Epithelial cell of prostate (primary cell): ENCODE results near the gene ALOXE3.
A peak's percentile ranks its signal among the peaks of the same experiment; 100 is the strongest.
"Not testable (repeated sequence)": the region's sequence is repeated elsewhere in the genome, so short reads cannot be mapped to it uniquely, and the experiment has no call there.

Experiments
- DNase-seq: peaks from one replicate; pipeline ENCODE4 v3.0.0-alpha.2; 2011; ENCODE audit warnings: low read depth, low spot score
- H3K27ac ChIP-seq: fragments of 450-650 bp; 2 replicates; pipeline ENCODE4 v1.5.1; 2017; ENCODE audit warnings: mild to moderate bottlenecking

Gene ALOXE3

GRCh38 chr17:8123695-8124349, 5.5 kb upstream of the ALOXE3 start, which contains the start of gene HES7:
Gene HES7, minus strand, starts transcription at chr17:8124106. Its CDS starts 22 bp downstream, at chr17:8124084.
- no peak for DNase-seq

DNA sequence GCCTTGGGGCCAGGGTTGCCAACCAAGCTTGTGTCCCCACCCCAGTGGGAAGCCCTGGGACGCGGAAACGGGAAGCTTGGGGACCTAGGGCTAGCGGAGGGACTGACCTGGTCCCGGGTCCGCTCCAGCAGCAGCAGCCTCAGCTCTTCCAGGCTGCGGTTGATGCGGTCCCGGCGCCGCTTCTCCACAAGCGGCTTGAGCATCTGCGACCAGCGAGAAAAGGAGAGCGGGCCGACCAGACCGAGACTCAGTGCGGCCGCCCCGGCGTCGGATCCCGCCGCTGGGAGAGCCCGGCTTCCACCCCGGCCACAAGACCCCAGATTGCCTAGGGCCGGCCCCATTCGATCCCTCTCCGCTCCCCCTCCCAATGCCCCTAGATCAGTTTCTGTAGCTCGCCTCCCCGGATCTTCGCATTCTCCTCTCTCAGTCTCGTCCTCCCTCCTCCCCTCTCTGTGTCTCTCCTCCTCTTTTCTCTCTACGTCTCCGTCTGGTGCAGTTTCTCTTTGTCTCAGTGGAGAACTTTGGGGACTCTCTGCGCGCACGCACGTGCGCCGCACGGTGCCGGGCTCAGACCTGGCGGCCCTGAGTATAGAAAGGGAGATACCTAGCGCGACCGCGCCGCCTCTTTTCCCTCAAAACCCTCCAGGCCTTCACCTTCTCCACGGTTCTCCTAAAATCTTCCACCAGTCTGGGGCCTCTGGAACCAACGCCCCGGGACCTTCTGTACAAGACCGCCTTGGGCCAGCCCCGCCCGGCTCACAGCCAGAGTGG, 4.8 kb upstream of the ALOXE3 start:
- H3K27ac ChIP-seq = peak overlapping the region; percentile 94

More at GRCh38 chr17:8123695-8124349, 5.5 kb upstream of the ALOXE3 start, which contains the start of gene HES7:
- peak within 1 kb of the TSS; percentile 94 for H3K27ac ChIP-seq

GRCh38 chr17:8122422-8122923, 4.2 kb upstream of the ALOXE3 start:
- H3K27ac ChIP-seq = peak overlapping the region; percentile 94
- no peak for DNase-seq

More for the DNA sequence above, 4.8 kb upstream of the ALOXE3 start:
- DNase-seq = no peak

DNA sequence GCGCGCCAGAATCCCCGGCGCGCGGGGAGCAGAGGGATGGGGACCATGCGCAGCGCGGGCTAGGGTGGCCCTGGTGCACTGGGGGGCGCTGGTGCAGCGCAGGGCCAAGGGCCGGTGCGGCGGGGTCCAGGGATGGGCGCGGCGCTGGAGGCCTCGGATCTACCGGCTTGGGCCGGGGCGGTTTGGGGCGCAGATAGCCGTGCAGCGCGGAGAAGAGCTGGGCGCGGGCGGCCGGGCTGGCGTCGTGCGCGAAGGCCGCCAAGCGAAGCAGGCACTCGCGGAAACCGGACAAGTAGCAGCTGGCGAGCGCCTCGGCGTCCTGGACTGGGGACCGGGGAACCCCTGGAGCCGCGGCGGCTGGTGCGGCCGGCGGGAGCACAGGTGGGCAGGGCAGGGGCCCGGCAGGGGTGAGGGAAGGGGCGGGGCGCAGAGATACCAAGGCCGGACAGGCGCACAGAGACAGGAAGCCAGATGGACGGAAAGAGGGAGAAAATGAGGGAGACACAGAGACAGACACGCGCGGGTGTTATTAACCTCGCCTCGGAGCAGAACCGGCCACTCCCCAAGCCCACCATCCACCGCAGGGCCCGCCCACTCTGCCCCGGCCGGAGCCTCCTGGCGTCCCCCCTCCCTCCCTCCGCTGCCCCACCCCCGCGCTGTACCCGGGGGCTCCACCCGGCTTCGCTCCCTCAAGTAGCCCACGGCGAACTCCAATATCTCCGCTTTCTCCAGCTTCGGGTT, 3.5 kb upstream of the ALOXE3 start:
- no peak for DNase-seq
- peak overlapping the region; percentile 94 for H3K27ac ChIP-seq

DNA sequence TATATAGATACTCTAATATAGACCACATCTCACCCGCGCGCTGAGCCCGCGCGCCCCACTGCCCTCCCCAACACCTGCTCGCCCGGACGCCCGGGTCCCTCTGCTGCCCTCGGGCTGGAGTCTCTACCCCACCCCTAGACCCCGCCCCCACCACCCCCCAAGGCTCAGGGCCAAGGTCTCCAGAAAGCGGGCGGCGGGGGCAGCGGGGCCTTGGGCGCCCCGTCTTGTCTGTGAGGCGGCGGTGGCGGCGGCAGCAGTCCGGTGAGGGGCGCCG, 3.0 kb upstream of the ALOXE3 start:
- DNase-seq = no peak
- H3K27ac ChIP-seq = peak overlapping the region; percentile 94

- DNase-seq = peak; percentile 61
- H3K27ac ChIP-seq = peak overlapping the region; percentile 94
Observed at GRCh38 chr17:8120520-8121406, 2.4 kb upstream of the ALOXE3 start.

GRCh38 chr17:8119581-8120519, 1.5 kb upstream of the ALOXE3 start:
- DNase-seq = peak; percentile 77
- peak overlapping the region; percentile 94 for H3K27ac ChIP-seq

GRCh38 chr17:8118769-8119580, 661 bp upstream of the ALOXE3 start:
- no peak for DNase-seq
- peak overlapping the region; percentile 94 for H3K27ac ChIP-seq

DNA sequence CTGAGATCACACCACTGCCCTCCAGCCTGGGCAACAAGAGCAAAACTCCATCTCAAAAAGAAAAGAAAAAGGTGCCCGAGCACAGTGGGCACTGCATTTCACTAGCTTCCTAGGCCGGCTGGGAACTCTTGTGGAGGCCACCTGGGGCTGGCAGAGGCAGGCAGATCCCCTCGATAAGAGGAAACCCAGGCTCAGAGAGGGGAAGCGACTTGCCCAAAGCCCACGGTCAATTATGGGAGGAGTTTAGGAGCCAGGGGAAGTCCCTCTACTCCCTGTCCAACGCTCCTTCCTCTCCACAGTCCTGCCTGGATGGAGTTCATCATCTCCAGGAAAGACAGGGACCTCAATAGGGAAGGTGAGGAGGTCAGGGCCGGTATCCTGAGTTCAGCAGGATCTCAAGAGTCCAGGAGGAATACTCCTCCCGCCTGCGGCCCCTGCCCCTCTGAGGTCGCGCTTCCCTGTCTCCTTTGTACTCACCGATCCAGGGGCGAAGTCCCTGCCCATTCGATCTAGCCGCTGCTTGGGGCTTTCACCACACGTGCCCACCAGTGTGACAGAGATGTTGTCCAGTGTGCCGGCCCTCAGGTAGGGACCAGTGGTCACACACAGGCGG, 841 bp downstream of the ALOXE3 start:
- DNase-seq = no peak
- H3K27ac ChIP-seq = peak overlapping the region; percentile 94

GRCh38 chr17:8116776-8117175, 1.5 kb downstream of the ALOXE3 start:
- DNase-seq = no peak
- no peak overlapping the region for H3K27ac ChIP-seq

GRCh38 chr17:8110907-8111306, 7.4 kb downstream of the ALOXE3 start:
- no peak overlapping the region for H3K27ac ChIP-seq
- DNase-seq = no peak

DNA sequence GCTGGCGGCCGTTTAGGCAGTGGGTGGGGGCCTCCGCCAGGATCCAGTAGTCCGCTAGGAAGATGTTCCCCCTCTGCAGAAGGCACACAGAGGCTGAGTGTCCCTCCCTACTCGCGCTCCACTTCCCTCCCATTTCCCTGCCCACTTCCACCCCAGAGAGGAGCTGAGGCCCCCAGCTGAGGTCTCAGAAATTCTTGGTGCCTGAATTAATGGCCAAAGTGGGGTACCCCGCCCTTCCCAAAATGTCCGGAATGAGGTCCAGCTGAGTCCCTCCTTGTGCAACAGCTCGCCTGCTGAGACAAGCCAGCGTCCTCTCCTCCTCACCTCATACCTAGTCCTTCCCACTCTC, 7.9 kb downstream of the ALOXE3 start:
- H3K27ac ChIP-seq = no peak overlapping the region
- no peak for DNase-seq

GRCh38 chr17:8109661-8110455, 8.5 kb downstream of the ALOXE3 start:
- H3K27ac ChIP-seq = no peak overlapping the region
- DNase-seq = no peak

DNA sequence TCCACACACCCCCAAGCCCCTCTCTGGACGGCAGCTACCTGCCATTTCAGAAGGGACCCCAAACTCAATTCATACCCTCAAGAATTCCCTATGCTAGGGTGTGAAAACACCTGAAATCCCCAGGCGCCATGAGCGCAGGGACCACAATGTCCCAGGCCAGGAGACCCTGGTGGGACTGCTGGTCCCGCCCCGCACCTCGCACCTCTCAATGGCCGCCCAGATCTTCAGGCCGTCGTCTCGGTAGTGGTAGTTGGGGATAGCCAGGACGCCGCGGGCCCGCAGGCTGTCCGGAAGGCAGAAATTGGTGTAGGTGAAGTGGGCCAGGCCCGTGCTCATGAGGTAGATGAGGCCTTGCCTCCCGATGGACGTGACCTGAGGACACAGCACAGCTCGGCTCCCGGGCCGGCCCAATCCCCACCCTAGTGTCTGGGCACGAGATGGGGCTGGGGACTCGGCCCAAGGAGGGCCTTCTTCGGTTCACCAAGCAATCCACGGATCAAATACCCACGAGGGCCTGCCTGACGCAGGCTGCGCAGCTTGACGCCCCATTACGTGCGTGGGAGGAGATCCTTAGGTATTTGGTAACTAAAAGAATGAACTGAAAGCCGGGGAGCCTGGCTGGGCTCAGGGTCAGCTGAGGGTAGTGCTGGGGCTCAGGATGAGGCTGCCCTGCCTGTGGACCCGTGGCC, 9.2 kb downstream of the ALOXE3 start:
- no peak overlapping the region for H3K27ac ChIP-seq
- no peak for DNase-seq

- H3K27ac ChIP-seq = peak overlapping the region; percentile 99
- DNase-seq = not testable (repeated sequence)
Observed at GRCh38 chr17:8106980-8107379, 11.3 kb downstream of the ALOXE3 start.

- peak overlapping the region; percentile 99 for H3K27ac ChIP-seq
- DNase-seq = no peak
Observed at GRCh38 chr17:8105957-8106398, 12.3 kb downstream of the ALOXE3 start.
